Progenitor cell of endocrine pancreas (in vitro differentiated cells): ENCODE results near the gene YOD1. TPM values are rescaled to one million over a fixed set of nuclear protein-coding genes. Genes with fewer than 3 reads are reported as not detected.
"Not testable (repeated sequence)": the region's sequence is repeated elsewhere in the genome, so short reads cannot be mapped to it uniquely, and the experiment has no call there.

Source experiments
- DNase-seq: peaks from one replicate; pipeline ENCODE4 v3.0.0; 2021; ENCODE audit warnings: low spot score; ENCODE audit not compliant: unreplicated experiment
- H3K27ac Mint-ChIP-seq: 2 replicates; pipeline ENCODE4 v1.8.0; 2021; ENCODE audit warnings: mild to moderate bottlenecking, moderate library complexity, mixed read lengths
- H3K27me3 Mint-ChIP-seq: 2 replicates; pipeline ENCODE4 v1.8.0; 2021; ENCODE audit warnings: mixed read lengths
- H3K36me3 Mint-ChIP-seq: 2 replicates; pipeline ENCODE4 v1.8.0; 2022; ENCODE audit warnings: mixed read lengths; ENCODE audit not compliant: insufficient read depth
- H3K4me1 Mint-ChIP-seq: 2 replicates; pipeline ENCODE4 v1.8.0; 2021; ENCODE audit warnings: low read depth, mixed read lengths
- H3K4me3 Mint-ChIP-seq: 2 replicates; pipeline ENCODE4 v1.8.0; 2021; ENCODE audit warnings: low read depth, mild to moderate bottlenecking, moderate library complexity, mixed read lengths
- H3K9me3 Mint-ChIP-seq: 2 replicates; pipeline ENCODE4 v1.8.0; 2021; ENCODE audit warnings: low read depth, mixed read lengths
- CTCF ChIP-seq: fragments of 200-600 bp; sonication (generic); IDR thresholded peaks from one replicate; pipeline ENCODE4 v1.5.0; 2021; ENCODE audit warnings: antibody characterized with exemption, mild to moderate bottlenecking; ENCODE audit not compliant: unreplicated experiment
- total RNA-seq: library from RNA; stranded (reverse); gene quantifications from 2 replicates; pipeline ENCODE4 v1.2.1, GENCODE V29; 2021

Gene YOD1
- total RNA-seq, 1 donor from 2014 or later, result 8.7 TPM

- H3K4me3 Mint-ChIP-seq, result no peak overlapping the region
- no peak for DNase-seq
- peaks cover 32% of the 10 kb centered on the region for H3K4me1 Mint-ChIP-seq
- no peaks in the 10 kb centered on the region for H3K9me3 Mint-ChIP-seq
- H3K36me3 Mint-ChIP-seq, result peaks cover 10% of the 10 kb centered on the region
- no peak for TF ChIP-seq CTCF
- H3K27ac Mint-ChIP-seq, result no peak overlapping the region
- H3K27me3 Mint-ChIP-seq, result no peaks in the 10 kb centered on the region
These were observed 3.0 kb downstream of the YOD1 start for GRCh38 chr1:207048041-207048440.

GRCh38 chr1:207047505-207047904 lies 3.5 kb downstream of the YOD1 start:
- no peak overlapping the region for H3K27ac Mint-ChIP-seq
- H3K27me3 Mint-ChIP-seq, result no peaks in the 10 kb centered on the region
- peaks cover 30% of the 10 kb centered on the region for H3K4me1 Mint-ChIP-seq
- no peak for DNase-seq
- H3K4me3 Mint-ChIP-seq, result no peak overlapping the region
- peaks cover 11% of the 10 kb centered on the region for H3K36me3 Mint-ChIP-seq
- TF ChIP-seq CTCF, result no peak
- H3K9me3 Mint-ChIP-seq, result peaks cover 4% of the 10 kb centered on the region

GRCh38 chr1:207045453-207045852 lies 5.6 kb downstream of the YOD1 start:
- H3K27me3 Mint-ChIP-seq, result no peaks in the 10 kb centered on the region
- peaks cover 5% of the 10 kb centered on the region for H3K9me3 Mint-ChIP-seq
- H3K36me3 Mint-ChIP-seq, result peaks cover 12% of the 10 kb centered on the region
- H3K27ac Mint-ChIP-seq, result no peak overlapping the region
- H3K4me1 Mint-ChIP-seq, result peaks cover 27% of the 10 kb centered on the region
- DNase-seq, result no peak
- no peak for TF ChIP-seq CTCF
- no peak overlapping the region for H3K4me3 Mint-ChIP-seq

GRCh38 chr1:207041397-207041796 lies 9.6 kb downstream of the YOD1 start:
- not testable (repeated sequence) for H3K9me3 Mint-ChIP-seq, H3K27ac Mint-ChIP-seq, H3K27me3 Mint-ChIP-seq, H3K36me3 Mint-ChIP-seq, DNase-seq, H3K4me3 Mint-ChIP-seq
- peaks cover 15% of the 10 kb centered on the region for H3K4me1 Mint-ChIP-seq

GRCh38 chr1:207040181-207040533 lies 10.9 kb downstream of the YOD1 start:
- Mint-ChIP-seq H3K27ac (peak overlapping the region; percentile 45), H3K27me3 (no peaks in the 10 kb centered on the region), H3K36me3 (peaks cover 4% of the 10 kb centered on the region), H3K4me1 (peaks cover 7% of the 10 kb centered on the region), H3K9me3 (peaks cover 5% of the 10 kb centered on the region), H3K4me3 (no peak overlapping the region)
- no peak for TF ChIP-seq CTCF
- no peak for DNase-seq

- H3K27ac Mint-ChIP-seq, result peak overlapping the region; percentile 45
- no peaks in the 10 kb centered on the region for H3K27me3 Mint-ChIP-seq
- DNase-seq, result no peak
- peaks cover 5% of the 10 kb centered on the region for H3K9me3 Mint-ChIP-seq
- H3K36me3 Mint-ChIP-seq, result peaks cover 3% of the 10 kb centered on the region
- no peak for TF ChIP-seq CTCF
- no peak overlapping the region for H3K4me3 Mint-ChIP-seq
- H3K4me1 Mint-ChIP-seq, result peaks cover 7% of the 10 kb centered on the region
These were observed 11.4 kb downstream of the YOD1 start for GRCh38 chr1:207039380-207040180.
